Measurements from ENCODE around the gene PLEKHF1.
"Not testable (repeated sequence)": the region's sequence is repeated elsewhere in the genome, so short reads cannot be mapped to it uniquely, and the experiment has no call there.

PLEKHF1 gene

DNA sequence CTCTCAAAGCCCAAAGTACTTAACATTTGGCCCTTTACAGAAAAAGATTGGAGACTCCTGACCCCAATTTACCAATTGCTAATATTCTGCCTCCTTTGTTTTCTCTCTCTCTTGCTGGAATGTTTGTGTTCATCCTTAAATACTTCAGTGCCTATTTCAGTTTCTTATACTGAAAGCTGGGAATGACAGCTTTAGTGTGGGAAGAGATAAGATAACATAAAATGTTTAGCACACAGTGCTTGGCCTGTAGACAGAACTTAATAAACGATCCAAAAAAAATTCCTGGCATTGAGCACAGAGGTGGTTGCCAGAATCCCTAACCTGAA is 3.0 kb upstream of the PLEKHF1 start:
- in situ Hi-C loops (cut with MboI; ENCODE audit: low pct_unique_long_range_greater_than_20kb, low sequenced_read_pairs): no loop called here
- DNase-seq: no peak

GRCh38 chr19:29662604-29663404 is 2.5 kb upstream of the PLEKHF1 start:
- in situ Hi-C loops (cut with MboI; ENCODE audit: low pct_unique_long_range_greater_than_20kb, low sequenced_read_pairs): no loop called here
- DNase-seq: no peak

- peak; percentile 19 for DNase-seq
- in situ Hi-C loops (cut with MboI; ENCODE audit: low pct_unique_long_range_greater_than_20kb, low sequenced_read_pairs): no loop called here
These were observed 1.2 kb upstream of the PLEKHF1 start for GRCh38 chr19:29663861-29664752.

DNA sequence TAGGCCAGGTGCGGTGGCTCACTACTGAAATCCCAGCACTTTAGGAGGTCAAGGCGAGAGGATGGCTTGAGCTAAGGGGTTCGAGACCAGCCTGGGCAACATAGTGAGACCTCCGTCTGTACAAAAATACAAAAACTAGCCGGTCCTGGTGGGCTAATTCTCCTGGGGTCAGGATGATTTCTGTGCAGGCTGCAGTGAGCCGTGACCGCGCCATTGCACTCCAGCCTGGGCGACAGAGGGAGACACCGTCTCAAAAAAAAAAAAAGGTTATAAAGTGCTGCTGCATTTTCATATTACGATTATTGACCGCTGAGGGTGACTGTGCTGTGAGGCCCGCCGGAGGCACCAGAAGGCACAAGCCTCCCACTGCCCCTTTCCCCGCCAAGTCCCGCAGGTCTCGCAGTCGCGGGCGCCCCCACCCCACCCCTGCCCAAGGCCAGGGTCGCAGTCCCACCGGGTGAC is 477 bp upstream of the PLEKHF1 start:
- DNase-seq: no peak
- in situ Hi-C loops (cut with MboI; ENCODE audit: low pct_unique_long_range_greater_than_20kb, low sequenced_read_pairs): no loop called here

GRCh38 chr19:29665826-29666577 is 741 bp downstream of the PLEKHF1 start:
- in situ Hi-C loops (cut with MboI; ENCODE audit: low pct_unique_long_range_greater_than_20kb, low sequenced_read_pairs): no loop called here
- peak; percentile 25 for DNase-seq

DNA sequence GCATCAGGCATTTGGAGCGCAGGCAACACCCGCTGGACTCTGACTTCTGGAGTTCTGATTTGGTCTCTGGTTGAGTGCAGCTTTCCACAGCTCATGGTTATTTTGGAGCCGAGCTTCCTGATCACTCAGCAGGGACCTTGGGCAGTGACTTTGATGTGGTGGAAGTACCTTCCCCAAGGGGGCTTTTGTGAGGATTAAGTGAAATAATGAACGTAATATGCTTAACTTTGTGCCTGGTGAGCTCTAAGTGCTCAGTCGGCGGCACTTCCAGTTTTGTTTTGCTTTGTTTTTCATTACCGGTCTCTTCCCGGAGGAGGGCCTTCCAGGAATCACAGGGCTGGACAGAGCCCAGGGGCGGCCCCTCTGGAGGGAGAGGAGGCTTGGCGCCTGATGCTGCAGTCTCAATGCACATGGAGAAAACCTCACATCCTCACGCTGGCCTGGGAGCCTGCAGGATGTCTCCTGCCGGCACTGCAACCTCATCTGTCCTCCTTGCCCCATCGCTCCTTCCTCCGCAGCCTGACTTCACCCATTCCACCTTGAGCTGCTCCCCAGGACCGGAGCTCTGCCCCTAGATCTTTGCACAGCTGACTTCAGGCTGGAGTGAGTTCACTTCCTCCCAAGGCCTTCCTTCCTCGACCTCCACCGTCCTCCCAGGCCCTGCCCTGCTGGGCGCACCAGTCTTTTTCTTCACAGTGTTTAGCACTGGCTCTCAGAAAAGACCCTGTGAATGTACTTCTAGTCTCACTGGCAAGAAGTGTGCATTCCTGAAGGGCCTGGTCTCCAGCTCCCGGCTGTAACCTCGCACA is 1.5 kb downstream of the PLEKHF1 start:
- DNase-seq: peak; percentile 45
- in situ Hi-C loops (cut with MboI; ENCODE audit: low pct_unique_long_range_greater_than_20kb, low sequenced_read_pairs): no loop called here

DNA sequence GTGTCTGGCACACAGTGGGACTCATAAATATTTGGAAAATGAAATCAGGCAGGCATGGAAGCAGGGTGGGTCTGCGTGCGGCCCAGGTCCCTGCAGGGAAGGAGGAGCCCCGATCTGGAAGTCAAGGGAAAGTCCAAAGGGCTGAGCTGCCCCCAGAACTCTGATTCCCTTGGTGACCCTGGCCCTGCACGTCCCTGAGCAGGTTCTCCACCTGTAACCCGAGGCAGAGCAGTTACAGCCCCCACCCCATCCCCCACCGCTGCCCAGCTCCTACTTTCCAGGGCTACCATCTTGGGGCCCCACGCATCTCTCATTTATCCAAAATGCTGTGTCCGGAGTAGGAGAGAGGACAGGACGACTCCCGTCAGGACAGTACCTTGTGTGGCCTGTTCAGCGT is 2.1 kb downstream of the PLEKHF1 start:
- in situ Hi-C loops (cut with MboI; ENCODE audit: low pct_unique_long_range_greater_than_20kb, low sequenced_read_pairs): no loop called here
- DNase-seq: no peak

DNA sequence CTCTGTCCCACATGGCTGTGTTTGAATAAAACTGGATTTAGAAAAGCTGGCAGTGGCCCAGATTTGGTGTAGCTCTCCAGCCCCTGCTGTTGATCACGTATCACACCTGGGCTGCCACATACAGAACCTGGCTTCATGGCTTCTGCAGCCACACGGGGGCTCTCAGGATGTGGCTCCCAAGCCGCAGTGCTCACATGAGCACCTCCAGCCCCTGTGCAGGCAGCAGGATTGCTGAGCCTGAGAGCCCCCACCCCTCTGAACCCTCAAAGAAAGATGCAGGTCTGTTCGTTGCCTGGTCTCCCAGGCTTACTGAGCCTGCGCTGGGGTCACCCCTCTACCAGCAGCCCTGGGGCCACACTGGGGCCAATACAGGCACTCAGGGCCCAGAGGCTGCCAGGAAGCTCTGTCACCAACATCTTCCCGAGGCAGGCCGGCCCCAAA is 2.7 kb downstream of the PLEKHF1 start:
- DNase-seq: no peak
- in situ Hi-C loops (cut with MboI; ENCODE audit: low pct_unique_long_range_greater_than_20kb, low sequenced_read_pairs): no loop called here

DNA sequence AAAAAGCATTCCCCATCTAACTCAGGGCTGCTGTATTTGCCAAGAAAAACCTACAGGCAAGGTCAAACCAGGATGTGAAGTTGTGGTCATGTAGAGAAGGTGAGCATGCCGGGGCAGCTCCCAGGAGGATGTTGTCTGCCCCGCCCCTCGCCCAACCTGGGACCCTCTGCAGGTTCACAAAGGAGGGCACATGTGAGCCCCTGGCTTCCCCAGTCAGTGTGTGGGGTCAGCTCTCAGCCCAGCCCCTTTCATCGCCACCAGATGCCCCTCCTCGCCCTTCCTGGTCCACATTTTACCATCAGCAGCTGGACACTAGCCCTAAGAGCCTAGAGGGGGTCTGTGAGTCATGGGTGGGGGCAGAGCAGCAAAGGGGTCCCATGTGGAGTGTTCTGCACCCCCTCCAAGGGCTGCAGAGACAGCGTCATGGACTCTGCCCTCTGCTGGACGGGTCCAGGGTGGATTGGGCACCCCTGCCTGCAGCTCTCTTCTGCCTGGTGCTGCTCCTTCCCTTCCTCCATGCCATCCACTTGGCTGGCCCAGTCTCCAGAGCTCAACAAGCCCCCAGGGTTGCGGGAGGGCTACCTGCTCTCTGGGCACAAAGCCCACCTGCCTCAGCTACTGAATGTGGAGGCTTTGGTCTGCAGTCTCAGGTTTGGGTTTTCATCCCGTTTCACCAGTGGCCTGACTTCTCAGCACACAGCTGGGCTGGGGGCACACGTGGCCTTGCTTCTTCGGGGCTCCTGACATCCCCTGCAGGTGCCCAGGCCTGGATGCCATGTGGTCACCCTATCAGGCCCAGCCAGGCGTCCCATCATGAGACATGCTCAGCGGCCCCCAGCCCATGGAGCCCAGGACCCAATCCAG is 3.7 kb downstream of the PLEKHF1 start:
- no peak for DNase-seq

GRCh38 chr19:29670255-29670654 is 5.0 kb downstream of the PLEKHF1 start:
- no peak for DNase-seq
- in situ Hi-C loops (cut with MboI; ENCODE audit: low pct_unique_long_range_greater_than_20kb, low sequenced_read_pairs): no loop called here

More for the DNA sequence above, 3.7 kb downstream of the PLEKHF1 start:
- in situ Hi-C loops (cut with MboI; ENCODE audit: low pct_unique_long_range_greater_than_20kb, low sequenced_read_pairs): no loop called here

GRCh38 chr19:29671026-29671392 is 5.7 kb downstream of the PLEKHF1 start:
- DNase-seq; in situ Hi-C loops (cut with MboI; ENCODE audit: low pct_unique_long_range_greater_than_20kb, low sequenced_read_pairs): not testable (repeated sequence)

DNA sequence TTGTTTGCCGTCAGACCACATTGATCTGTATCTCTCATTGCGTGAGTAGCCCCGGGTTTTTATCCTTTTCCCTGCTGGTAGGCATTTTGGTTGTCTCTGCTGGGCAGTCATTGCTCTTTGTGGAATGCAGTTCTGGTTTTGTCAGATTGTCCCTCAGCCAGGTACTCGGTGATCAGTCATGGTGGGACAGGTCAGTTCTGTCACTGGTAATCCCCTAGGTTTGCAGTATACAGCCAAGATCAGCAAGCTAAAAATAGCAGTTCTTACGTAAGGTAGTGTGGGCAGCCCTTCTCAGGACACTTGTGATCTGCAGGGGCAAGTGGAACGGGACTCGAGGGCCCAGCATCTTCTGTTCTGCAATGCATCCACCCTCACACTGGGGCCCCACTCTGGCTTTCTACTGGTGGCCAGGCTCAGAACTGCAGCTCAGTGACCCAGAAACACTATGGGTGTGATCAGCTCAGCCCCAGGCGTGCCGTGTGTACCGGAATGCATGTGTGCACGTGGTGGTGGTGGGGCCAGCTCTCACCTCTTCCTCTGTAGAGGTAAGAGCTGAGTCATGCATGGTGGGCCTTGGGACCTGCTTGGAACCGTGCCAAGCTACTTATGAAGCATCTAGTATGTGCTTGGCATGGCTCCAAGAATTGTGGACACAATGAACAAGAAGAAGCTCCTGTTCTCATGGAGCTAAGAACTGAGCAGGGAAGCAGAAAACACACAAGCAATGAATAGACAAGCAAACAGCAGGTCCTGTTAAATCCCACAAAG is 6.3 kb downstream of the PLEKHF1 start:
- DNase-seq: peak; percentile 57
- in situ Hi-C loops (cut with MboI; ENCODE audit: low pct_unique_long_range_greater_than_20kb, low sequenced_read_pairs): no loop called here

DNA sequence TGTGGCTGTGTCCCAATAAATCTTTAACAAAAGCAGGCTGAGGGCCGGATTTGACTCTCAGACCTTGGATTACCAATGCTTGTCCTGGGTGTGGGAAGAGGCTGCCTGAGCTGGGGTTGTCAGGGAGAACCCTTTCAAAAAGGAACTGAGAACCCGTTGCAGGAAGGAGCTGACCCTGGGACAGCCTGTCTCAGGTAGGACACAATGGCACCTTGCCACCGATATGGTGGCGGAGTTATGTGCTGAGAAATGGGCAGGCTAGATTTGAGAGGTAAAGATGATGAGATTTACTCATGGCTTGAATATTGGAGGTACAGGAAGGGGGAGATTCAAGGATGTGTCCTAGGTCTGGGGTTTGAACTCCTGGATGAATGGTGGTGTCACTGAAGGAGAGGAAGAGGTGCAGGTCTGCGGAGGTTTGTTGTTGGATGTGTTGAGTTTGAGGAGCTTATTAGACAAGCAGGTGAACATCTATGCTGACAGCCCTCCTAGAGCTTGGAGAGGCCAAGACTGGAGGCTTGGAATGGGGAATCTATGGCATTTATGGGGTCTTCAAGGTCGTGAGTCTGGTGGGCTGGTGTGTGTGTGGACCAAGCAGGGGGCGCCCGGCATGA is 7.2 kb downstream of the PLEKHF1 start:
- no peak for DNase-seq
- in situ Hi-C loops (cut with MboI; ENCODE audit: low pct_unique_long_range_greater_than_20kb, low sequenced_read_pairs): no loop called here

GRCh38 chr19:29672933-29673336 is 7.7 kb downstream of the PLEKHF1 start:
- in situ Hi-C loops (cut with MboI; ENCODE audit: low pct_unique_long_range_greater_than_20kb, low sequenced_read_pairs): no loop called here
- DNase-seq: peak; percentile 14

- in situ Hi-C loops (cut with MboI; ENCODE audit: low pct_unique_long_range_greater_than_20kb, low sequenced_read_pairs): no loop called here
These were observed 8.4 kb downstream of the PLEKHF1 start for GRCh38 chr19:29673451-29674371.

More at GRCh38 chr19:29673451-29674371, 8.4 kb downstream of the PLEKHF1 start:
- DNase-seq: no peak
